Hematopoietic multipotent progenitor cell (in vitro differentiated cells): ENCODE results near the gene PER2. TPM values are rescaled to one million over a fixed set of nuclear protein-coding genes. Genes with fewer than 3 reads are reported as not detected.

Source experiments
- DNase-seq, 3 donors: peaks; one replicate each; pipeline ENCODE4 v3.0.0-alpha.2; 2011 to 2015; ENCODE audit warnings: low read depth in 2 of 3, low spot score in 2 of 3
- total RNA-seq: library from RNA; depleted of rRNA; stranded (reverse); fragments of >200 nt; gene quantifications from one replicate; pipeline ENCODE4 v1.2.3, GENCODE V29; 2012

PER2 gene
- total RNA-seq, 1 donor, result 19.9 TPM

DNA sequence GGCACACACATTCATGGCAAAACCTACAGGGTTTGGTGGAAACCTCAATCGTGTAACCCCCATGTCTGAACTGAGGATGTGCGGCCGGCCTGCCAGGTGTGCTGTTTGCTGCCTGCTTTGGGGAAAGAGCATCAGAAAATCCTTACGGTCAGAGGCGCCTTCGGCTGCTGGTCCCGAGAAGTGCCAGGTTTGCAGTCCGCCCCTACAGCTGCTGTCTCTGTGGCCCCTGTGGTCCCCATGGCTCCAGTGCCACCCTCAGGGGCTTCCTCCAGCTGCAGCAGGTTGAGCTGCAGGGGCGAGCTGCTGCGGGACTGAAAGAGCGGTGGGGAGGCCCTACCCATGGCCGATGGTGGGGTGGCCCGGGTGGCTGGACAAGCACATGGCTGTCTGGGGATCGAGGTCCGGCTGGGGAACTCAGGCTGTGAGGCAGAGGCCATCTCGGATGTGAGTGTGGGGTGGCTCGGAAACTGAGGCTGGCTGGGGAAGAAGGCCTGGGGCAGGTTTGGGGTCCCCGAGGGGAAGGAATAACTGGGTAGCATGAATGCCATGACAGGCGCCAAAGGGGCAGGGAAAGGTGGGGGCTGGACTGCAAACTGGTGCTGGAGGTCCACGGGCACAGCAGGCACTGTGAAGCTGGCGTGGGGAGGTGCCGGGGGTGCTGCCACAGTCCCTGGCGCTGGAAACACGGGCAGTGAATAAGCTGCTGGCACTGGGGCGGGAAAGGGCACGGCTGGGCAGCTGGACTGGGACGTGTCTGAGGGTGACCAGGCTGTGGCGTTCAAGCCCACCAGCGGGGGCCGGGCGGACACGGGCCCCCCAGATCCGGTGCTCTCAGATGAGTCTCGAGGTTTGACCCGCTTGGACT is 35.4 kb downstream of the PER2 start:
- DNase-seq, result no peak

GRCh38 chr2:238251986-238252385 is 36.4 kb downstream of the PER2 start:
- no peak for DNase-seq

DNA sequence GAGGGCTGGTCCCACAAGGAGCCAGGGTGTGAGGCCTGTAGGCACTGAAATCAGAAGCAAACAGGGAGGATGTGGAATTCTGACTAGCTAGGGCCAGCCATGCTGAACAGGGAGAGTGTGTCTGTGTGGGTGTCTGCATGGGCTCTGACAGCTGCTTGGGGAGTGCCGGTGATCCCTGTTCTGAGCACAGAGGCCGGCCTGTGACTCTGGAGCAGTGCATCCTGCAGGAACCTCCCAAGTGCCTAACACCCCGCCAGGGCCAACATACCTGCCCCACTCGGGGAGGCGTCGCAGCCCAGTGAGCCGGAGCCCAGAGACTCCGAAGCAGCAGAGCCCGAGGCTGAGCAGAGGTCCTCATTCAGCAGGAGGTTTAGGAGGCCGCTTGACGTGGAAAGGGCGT is 37.1 kb downstream of the PER2 start:
- no peak for DNase-seq

DNA sequence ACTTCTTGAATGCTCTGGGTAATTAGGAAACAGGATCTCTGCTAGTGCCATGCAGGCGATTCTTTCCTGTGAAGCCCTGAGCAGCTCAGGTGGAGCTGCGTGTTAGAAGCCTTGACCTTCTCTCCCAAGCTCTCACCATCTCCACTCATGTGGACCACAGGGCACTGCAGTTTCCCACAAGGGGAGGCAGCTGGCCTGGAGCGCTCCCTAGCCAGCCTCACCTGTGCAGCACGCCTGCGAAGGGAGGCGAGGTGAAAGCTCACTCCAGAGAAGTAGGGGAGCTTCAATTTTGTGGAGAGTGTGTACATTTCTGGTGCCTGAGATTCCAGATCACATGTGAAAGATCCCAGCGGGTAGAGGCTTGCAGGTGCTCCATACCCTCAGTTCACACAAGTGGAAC is 37.5 kb downstream of the PER2 start:
- no peak for DNase-seq

GRCh38 chr2:238247841-238248453 is 40.5 kb downstream of the PER2 start:
- DNase-seq, result no peak

DNA sequence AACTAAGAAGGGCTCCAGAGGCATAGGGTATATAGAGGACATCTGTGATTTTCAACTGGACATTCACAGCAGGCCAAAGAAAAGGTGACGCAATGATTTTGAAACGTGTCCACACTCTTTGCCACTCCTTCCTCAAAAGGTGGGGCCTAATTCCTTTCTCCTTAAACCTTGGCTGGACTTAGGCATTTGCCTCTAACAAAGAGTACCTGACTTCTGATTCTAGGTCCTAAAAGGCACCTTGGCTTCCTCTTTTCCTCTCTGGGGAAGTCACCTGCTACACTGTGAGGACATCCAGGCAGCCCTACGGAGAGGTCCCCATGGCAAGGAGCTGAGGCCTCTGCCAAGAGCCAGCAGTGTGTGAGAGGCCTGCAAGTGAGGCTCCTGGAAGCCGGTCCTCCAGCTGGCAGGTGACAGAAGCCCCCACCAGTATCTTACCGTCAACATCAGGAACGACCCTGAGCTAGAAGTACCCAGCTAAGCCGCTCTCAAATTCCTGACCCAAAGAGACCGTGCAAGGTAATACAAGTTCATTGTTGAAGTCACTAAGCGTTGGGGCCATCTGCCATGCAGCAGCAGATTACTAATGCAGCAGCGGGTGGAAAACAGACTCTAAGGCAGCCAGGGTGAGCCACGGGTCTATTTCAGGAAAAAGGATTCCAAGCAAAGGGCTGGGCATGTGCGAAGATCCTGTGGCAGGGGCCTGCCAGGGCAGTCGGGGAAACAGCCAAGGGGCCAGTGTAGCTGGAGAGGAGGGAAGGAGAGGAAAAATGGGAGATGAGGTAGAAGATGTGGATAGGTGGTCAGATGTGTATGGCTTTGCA is 41.2 kb downstream of the PER2 start:
- DNase-seq, result no peak

DNA sequence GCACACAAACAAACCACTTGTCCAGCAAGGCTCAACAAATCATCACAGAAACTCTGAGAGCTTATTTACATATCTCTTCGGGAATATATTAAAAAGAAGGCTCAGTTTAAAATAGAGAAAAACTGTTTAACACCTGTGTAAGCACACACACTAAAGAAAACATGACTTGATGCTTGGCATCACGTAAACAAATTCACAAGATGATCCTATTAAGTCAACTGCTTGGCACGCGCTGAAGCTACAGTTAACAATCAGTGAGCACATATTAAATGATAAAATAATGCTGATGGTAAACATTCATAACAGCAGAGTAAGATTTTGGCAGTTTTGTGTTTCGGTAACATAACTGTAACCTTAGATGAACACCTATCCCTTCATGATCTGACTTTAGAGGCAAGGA is 44.3 kb downstream of the PER2 start:
- no peak for DNase-seq

DNA sequence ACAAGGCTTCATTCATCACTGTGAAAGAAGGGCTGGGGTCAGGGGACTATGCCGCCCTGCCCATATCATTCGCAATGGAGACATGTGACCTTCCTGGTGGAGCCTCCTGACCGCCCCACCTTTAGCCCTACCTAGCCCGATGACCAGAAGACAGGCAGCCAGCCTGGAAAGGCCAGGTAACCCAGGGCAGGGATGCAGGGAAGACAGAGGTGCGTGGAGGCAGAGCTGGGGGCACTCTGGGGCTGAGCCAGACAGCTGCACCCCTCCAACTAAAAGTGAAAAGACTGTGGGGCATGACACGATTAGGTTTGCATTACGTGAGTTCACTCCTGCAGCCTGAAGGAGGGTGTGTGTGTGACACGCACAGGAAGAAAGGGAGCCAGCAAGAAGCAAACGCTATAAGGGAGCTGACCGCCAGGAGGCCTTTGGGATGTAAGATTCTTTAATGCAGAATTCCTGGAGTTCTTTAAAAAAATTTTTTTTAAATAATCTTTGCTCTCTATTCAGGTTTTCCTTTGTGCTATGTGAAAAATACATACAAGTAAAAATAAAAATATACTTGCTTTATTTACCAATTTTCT is 44.8 kb downstream of the PER2 start:
- no peak for DNase-seq

DNA sequence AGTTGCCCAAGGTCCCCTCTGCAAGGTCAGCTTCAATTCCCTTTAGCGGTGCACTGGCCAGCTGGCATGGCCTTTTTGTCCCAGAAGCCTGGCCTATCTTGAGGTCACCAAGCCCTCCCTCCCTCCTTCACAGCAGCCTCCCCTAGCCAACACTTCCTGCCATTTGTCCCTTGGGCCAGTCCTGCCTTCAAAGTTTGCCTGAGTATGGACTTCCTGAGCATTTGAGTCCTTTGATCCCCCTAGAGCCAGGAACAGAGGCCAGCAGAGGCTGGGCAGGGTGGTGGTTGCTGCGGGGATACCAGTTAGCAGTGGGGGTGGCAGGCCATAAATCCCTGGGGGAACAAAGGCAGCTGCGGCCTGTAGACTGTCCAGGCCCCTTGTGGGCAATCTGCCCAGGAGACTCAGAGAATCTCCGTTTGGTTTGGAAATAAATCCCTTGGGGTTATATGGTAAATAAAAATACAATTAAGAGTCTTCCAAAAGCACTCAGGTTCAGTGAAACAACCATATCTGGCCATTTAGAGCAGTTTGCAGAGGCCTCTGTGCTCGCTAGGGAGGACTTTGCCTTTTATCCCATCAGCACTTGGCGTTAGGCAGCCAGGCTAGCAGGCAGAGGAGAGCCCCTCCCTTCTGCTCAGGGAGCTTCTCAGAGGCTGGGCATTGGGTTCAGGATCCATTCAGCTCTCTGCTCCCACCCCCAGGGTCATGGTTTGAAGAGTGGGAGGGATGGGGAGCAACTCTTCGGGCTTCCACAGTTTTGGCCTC is 45.5 kb downstream of the PER2 start:
- no peak for DNase-seq

GRCh38 chr2:238241970-238242369 is 46.4 kb downstream of the PER2 start:
- DNase-seq, result no peak

DNA sequence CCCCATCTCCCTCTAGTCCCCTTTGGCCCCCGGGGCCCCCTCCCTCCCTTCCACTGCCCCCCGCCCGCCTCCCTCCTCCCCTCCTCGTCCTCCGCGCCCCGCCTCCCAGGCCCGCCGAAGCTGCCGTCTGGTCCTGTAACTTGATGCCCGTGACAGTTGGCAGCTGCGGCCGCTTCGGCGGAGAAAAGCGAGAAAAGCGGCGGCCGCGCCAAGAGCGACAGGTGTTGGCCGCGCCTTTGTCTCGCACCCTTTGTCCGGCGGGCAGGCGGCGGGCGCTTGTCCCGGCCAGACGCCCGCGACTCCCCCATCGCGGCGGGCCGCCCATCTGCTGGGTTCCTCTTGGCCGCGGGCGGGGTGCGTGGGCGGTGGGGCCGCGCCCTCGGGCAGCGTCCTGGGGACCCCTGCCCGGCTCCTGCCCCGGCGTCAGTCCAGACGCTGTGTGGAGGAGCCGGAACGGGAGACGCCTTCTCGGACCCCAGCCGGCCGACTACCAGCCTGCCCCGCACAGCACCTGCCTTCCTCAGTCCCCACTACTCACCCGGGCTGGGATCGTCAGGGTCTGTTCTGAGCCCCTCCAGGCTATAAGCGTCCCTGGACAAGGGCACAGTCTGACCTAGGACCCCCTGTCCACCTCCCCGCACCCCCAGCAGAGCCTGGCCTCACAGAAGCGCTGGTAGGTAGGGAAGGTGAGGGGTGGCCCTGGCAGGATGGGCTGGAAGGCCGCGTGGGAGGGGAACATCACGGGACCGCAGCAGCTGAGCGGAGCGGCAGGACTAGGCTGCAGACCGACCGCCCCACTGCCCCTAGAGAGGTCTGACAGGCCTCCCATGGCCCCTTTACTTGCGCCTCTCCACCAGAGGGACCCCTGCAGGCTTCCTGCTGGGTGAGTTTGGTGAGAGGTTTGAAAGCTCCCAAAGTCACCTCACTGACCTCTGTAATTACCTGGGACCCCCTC is 47.4 kb downstream of the PER2 start:
- DNase-seq, result peak in 2 of 3 donors; percentile 21 to 26

- peak; percentile 56 to 82 (median 78) for DNase-seq
Observed at GRCh38 chr2:238239863-238240756, 48.3 kb downstream of the PER2 start, which contains the start of gene HES6. TSS of gene HES6 (minus strand) at chr2:238240038. CDS start at chr2:238239905, 133 bp downstream.

DNA sequence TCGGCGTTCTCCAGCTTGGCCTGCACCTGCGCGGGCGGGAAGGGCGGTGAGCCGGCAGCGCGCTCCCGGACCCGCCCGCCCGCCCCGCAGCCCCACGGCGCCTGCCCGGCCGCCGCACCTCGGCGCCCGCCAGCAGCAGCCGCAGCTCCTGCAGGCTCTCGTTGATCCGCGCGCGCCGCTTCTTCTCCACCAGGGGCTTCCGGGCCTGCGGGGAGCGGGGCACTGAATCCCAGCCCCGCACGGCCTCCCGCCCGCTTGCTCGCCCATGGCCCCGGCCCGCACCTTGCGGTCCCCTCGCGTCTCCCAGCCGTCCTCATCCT is 48.9 kb downstream of the PER2 start:
- DNase-seq, result no peak

DNA sequence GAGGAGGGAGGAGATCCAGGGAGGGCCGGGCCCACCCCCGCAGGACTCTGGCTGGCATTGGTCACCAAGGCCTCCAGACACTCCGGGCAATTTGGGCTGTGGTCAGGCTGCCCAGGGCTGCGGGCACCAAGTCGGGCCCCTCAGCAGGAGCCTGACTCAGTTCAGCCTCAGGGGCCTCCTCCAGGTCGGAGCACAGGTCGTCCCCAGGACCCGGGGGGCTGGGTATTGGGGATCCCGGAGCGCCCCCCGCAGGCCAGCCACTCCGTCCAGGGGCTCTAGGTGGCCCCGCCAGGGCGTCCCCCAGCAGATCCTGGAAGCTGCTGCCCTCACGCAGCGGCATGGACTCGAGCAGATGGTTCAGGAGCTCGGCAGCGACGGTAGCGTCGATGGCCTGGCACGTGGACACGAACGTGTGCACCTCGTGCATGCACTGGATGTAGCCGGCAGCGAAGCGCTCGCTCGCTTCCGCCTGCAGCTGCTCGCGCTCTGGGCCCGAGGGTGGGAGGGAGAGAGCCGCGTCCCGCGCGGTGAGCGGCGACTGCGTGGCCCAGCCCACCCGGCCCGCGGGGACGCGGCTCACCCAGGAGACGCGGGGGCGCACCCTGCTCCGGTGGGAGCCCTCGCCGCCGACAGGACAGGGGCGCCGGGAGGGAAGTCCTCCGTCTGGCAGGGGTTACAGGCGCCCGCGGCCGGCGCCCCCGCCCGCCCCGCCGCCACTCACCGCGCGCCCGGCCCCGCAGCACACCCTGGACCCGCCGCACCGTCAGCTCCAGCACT is 49.5 kb downstream of the PER2 start:
- DNase-seq, result peak in 2 of 3 donors; percentile 36 to 49

GRCh38 chr2:238238311-238238765 is 50.1 kb downstream of the PER2 start:
- no peak for DNase-seq

DNA sequence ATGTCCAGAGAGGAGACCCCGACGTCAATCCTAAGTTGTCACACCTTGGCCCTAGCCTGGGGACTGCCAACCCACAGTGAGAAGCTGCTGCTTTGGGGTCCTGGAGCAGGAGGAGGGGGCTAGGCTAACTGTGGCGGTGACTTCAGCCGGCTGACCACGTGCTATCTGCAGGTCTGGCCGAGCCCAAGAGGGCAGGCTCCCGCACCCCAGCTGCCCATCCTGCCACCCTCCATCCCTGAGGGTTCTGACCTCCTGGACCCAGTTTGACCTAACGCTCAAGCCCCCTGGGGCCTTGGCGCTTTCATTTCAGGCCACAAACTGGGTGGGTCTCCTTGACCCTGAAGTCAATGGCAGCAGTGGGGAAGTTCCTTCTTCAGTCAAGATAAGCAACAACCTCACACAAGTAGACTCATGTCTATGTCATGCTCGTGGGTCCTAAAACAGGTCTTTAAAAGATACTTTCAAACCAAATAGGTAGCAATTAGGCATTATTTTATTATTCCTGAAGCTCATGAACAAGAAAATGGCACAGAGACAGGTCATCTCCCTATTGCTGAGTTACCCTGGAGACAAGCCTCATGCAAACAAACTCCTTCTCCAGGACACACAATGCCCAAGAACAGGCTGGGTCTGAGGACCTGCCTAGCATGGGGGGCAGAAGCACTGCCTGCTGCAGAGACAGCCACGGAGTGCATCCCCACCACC is 50.8 kb downstream of the PER2 start:
- DNase-seq, result no peak

GRCh38 chr2:238236571-238236970 is 51.8 kb downstream of the PER2 start:
- no peak for DNase-seq
